GM10266 (cell line): ENCODE results near the gene PRB4.
"Not testable (repeated sequence)": the region's sequence is repeated elsewhere in the genome, so short reads cannot be mapped to it uniquely, and the experiment has no call there.

ENCODE experiments used
- DNase-seq: peaks from one replicate; pipeline ENCODE4 v3.0.0; 2012; ENCODE audit errors: extremely low spot score
- TF ChIP-seq, protein P1 (sequence below): IDR thresholded peaks from 2 replicates; pipeline ENCODE4 v1.5.1; 2012; ENCODE audit warnings: mild to moderate bottlenecking, low read depth; ENCODE audit not compliant: control insufficient read depth, insufficient read depth; ENCODE audit errors: missing control alignments

PRB4 gene

DNA sequence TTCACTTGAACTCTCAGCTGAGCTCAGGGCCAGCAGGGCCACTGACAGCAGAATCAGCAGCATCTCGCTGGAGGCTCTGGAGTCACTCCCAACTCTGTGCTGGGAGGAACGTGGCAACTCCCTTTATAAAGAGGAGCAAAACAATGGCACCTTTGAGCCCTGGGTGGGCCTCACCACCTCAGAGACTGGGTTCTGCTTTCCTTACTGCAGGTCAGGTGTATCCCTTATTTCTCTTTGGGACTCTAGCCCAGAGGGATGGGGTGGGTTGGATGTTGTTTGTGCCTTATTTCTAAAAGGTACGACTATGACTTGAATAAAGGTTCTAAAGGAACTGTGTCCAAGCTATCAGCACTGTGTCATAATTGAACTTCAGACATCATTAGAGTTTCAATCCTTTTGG, at the start of gene PRB4:
Gene PRB4 (minus strand): TSS at position 101 of the 400 bp plus-strand sequence. CDS start 38 bp downstream, at position 63.
- DNase-seq, result no peak

DNA sequence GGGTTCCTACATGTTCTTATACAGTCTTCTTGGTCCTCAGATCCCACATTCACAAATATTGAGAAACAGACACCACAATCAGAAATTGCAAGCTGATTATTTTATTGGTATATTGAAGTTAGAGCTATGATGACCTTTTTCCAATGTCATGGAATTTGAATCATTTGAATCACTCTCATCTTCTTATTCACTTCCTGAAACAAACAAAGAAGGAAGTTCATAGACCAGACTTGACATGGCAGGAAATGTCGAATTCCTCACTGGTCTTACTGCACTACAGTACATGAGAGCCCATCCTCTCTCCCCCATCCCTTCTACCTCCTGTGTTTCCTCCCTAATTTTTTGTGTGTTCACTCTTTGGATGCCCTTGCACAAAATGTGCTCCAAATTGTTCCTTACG, 41.5 kb upstream of the PRB4 start:
- DNase-seq, result not testable (repeated sequence)

More for the DNA sequence above, at the start of gene PRB4:
- TF ChIP-seq, protein P1, sequence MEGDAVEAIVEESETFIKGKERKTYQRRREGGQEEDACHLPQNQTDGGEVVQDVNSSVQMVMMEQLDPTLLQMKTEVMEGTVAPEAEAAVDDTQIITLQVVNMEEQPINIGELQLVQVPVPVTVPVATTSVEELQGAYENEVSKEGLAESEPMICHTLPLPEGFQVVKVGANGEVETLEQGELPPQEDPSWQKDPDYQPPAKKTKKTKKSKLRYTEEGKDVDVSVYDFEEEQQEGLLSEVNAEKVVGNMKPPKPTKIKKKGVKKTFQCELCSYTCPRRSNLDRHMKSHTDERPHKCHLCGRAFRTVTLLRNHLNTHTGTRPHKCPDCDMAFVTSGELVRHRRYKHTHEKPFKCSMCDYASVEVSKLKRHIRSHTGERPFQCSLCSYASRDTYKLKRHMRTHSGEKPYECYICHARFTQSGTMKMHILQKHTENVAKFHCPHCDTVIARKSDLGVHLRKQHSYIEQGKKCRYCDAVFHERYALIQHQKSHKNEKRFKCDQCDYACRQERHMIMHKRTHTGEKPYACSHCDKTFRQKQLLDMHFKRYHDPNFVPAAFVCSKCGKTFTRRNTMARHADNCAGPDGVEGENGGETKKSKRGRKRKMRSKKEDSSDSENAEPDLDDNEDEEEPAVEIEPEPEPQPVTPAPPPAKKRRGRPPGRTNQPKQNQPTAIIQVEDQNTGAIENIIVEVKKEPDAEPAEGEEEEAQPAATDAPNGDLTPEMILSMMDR, result no peak

DNA sequence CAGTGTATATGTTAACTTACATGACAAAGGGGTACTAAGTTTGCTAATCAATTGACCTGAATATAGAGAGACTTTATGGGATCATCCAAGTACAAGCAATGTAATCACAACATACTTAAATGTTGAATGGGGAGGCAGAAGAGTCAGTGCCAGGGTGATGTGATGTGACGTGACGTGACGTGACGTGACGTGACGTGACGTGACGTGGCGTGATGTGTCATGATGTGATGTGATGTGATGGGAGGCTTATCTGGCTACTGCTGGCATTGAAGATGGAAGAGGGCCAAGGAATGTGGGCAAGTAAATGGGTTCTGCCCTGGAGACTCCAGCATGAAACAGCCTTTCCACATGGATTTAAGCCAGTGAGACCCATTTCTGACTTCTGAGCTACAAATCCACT, 38.2 kb upstream of the PRB4 start:
- no peak for DNase-seq
- TF ChIP-seq, protein P1, result no peak

DNA sequence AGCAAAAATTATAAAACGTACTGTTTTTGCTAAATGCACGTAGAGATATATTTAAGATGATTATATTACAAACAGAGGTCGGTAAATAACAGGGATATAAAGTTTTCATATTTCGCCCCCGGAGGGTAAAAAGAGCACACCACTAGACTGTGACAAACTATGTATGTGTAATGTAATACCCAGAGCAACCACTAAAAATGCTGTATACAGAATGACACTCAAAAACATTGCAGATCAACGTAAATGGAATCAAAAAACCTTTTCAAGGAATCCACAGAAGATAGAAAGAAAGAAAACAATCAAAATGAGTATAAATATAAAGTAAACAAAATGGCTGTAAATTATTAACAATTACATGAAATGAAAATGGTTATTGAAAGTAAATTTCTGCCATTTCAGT, 37.6 kb upstream of the PRB4 start:
- TF ChIP-seq, protein P1, result no peak
- no peak for DNase-seq

DNA sequence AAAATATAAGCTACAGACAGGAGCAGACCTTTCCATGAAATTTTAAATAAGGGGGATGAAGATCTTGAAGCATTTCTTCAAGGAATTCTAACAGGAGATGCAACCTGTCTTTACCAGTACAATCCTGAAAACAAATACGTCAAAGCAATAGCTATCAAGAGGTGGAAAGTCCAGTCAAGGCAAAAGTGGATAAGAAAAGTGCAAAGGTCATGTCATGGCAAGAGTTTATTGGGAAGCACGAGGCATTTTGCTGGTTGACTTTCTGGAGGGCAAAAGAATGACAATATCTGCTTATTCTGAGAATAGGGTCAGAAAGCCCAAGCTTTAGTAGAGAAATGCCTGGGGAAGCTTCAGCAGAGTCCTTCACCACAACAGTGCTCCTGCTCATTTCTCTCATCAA, 34.3 kb upstream of the PRB4 start:
- DNase-seq, result no peak

DNA sequence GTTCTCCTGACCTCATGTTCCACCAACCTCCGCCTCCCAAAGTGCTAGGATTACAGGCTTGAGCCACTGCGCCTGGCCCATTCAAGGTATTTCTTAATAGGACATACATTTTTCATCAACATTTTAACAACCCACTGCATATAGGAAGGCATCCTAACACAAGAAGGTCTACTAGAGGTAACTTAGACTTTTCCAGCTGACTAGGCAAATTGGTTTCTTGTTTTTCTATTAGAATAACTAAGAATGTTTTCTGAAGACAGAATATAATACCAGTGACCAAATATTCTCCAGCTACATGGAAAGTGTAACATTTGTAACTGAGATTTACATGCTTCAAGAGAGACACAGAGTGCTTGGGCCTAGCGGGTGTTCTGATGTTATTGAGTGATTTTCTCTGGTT, 14.2 kb upstream of the PRB4 start:
- DNase-seq, result no peak
- TF ChIP-seq, protein P1, result no peak

More for the DNA sequence above, 34.3 kb upstream of the PRB4 start:
- TF ChIP-seq, protein P1, result no peak

DNA sequence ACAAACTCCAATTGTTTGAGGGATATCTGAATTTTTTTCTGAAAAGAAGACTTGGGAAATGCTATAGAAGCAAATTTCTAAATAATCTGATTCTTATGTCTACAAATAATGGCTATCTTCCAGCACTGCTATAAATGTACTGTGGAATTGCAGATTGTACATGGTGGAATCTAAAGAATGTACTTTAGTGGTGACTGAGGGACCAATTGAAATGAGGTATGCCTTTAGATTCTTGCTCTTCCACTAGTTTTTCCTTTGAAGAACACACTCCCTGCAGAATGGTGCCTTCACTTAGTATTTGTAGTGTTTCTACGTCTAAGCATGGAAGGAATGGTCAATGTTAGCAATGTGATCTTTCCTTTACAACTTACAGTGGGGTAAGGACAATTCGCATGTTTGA, 11.7 kb upstream of the PRB4 start:
- TF ChIP-seq, protein P1, result no peak
- DNase-seq, result no peak

DNA sequence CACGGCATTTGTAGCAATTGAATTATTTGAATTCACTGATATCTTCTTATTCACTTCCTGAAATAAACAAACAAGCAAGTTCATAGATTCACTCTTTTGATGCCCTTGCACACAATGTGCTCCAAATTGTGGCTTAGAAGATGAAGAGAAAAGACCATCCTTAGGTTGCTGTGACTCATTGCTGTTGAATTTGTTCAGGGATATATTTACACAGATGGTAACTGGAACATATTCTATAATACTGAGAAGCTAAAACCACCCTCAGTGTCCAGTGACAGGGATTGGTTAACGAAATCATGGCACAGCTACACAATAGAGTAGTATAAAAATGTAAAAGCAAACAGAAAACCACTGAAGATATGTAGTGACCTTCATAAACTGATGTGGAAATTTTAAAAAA, 3.1 kb downstream of the PRB4 start:
- DNase-seq, result no peak
- TF ChIP-seq, protein P1, result no peak
